Panc1 (cell line): ENCODE results near the gene PSENEN. TPM values are rescaled to one million over a fixed set of nuclear protein-coding genes. Genes with fewer than 3 reads are reported as not detected.

ENCODE experiments used
- ATAC-seq: fragments of 200-7000 bp; cut with Tn5 transposase; 2 replicates; pipeline ENCODE4 v1.9.1; 2020; ENCODE audit warnings: mild to moderate bottlenecking, moderate library complexity
- BruUV-seq: library from RNA; stranded (reverse); fragments of 400-500 nt; replicated peaks from 2 replicates; lab custom pipeline; 2021; lab: Mats Ljungman, UMichigan
- CTCF ChIA-PET: fragments of 300-600 bp; sonication (Branson Sonifier 250); formaldehyde crosslinking; loops from one replicate; lab custom pipeline; 2022; ENCODE audit warnings: antibody characterized with exemption; lab: Charles Lee
- POLR2A ChIA-PET: fragments of 300-600 bp; sonication (Branson Sonifier 250); formaldehyde crosslinking; loops from one replicate; lab custom pipeline; 2022; ENCODE audit warnings: antibody characterized with exemption; lab: Charles Lee
- DNase-seq: peaks from one replicate; pipeline ENCODE4 v3.0.0-alpha.2; 2010; ENCODE audit warnings: low read depth, low spot score
- H3K27ac ChIP-seq: 2 replicates; pipeline ENCODE4 v1.5.1; 2011; ENCODE audit warnings: mild to moderate bottlenecking, low read length, inconsistent platforms
- H3K27me3 ChIP-seq: fragments of 200-500 bp; sonication (Bioruptor generic); 2 replicates; pipeline ENCODE4 v1.6.0; 2014; ENCODE audit warnings: low read length, inconsistent platforms; ENCODE audit not compliant: control insufficient read depth, insufficient read depth
- H3K36me3 ChIP-seq: fragments of 200-500 bp; sonication (Bioruptor generic); 2 replicates; pipeline ENCODE4 v1.5.1; 2014; ENCODE audit warnings: inconsistent platforms, mild to moderate bottlenecking, low read length, moderate library complexity; ENCODE audit not compliant: control insufficient read depth, insufficient read depth
- H3K4me1 ChIP-seq: 2 replicates; pipeline ENCODE4 v1.5.1; 2011; ENCODE audit warnings: inconsistent platforms, mild to moderate bottlenecking, low read length, moderate library complexity; ENCODE audit not compliant: control insufficient read depth, insufficient read depth
- H3K4me3 ChIP-seq, 2 experiments: 2 replicates each; pipeline ENCODE4 v1.5.1; 2011 to 2012; ENCODE audit warnings: low read depth in 2 of 2, low read length in 2 of 2, mild to moderate bottlenecking in 2 of 2, inconsistent platforms in 1 of 2, moderate library complexity in 1 of 2
- H3K9me3 ChIP-seq: fragments of 200-500 bp; sonication (Bioruptor generic); 2 replicates; pipeline ENCODE4 v1.5.1; 2014; ENCODE audit warnings: low read depth, mild to moderate bottlenecking, inconsistent platforms, low read length, moderate library complexity; ENCODE audit not compliant: control insufficient read depth, insufficient read depth
- POLR2AphosphoS5 ChIP-seq: IDR thresholded peaks from 2 replicates; pipeline ENCODE4 v1.6.1; 2012; ENCODE audit warnings: mild to moderate bottlenecking, low read depth, low read length, moderate library complexity
- REST ChIP-seq, 2 experiments: IDR thresholded peaks; 2 replicates each; pipeline ENCODE4 v1.6.1; 2011 to 2012; ENCODE audit warnings: low read depth in 2 of 2, control low read depth in 1 of 2, low read length in 1 of 2, mild to moderate bottlenecking in 1 of 2, moderate library complexity in 1 of 2; ENCODE audit not compliant: insufficient read depth in 1 of 2
- SIN3A ChIP-seq: IDR thresholded peaks from 2 replicates; pipeline ENCODE4 v1.6.1; 2012; ENCODE audit warnings: low read depth, mild to moderate bottlenecking, low read length, moderate library complexity, borderline replicate concordance; ENCODE audit not compliant: insufficient read depth
- TCF7L2 ChIP-seq: IDR thresholded peaks from 2 replicates; pipeline ENCODE4 v1.6.1; 2011; ENCODE audit warnings: mild to moderate bottlenecking, low read depth, low read length, inconsistent platforms
- in situ Hi-C: cut with HindIII; loops from 2 replicates; pipeline ENCODE4 v1.10.0; 2016; ENCODE audit warnings: low sequenced_read_pairs, low pct_unique_long_range_greater_than_20kb
- intact Hi-C: fragments of 100-400 bp; cut with micrococcal nuclease; formaldehyde crosslinking; loops from one replicate; pipeline ENCODE4 v1.10.0; 2022; ENCODE audit not compliant: unreplicated experiment
- total RNA-seq: library from RNA; stranded (reverse); gene quantifications from one replicate; pipeline ENCODE4 v1.2.1, GENCODE V29; 2021; ENCODE audit not compliant: unreplicated experiment
- TF ChIP-seq, protein P1 (sequence below): fragments of 450-650 bp; IDR thresholded peaks from 2 replicates; pipeline ENCODE4 v1.5.1; 2017; ENCODE audit warnings: mild to moderate bottlenecking

The PSENEN gene
- total RNA-seq, 1 experiment from 2014 or later, result 169 TPM

GRCh38 chr19:35788205-35788960, 42.9 kb downstream of the PSENEN start:
- Histone ChIP-seq H3K27ac (no peak overlapping the region), H3K4me3 (no peak overlapping the region), H3K9me3 (no peaks in the 10 kb centered on the region), H3K27me3 (no peaks in the 10 kb centered on the region), H3K36me3 (no peaks in the 10 kb centered on the region), H3K4me1 (no peaks in the 10 kb centered on the region; the same call in 1 of the 2 replicates)
- BruUV-seq, result TSS peak; percentile 66
- POLR2A ChIA-PET, result no interaction called here
- in situ Hi-C loops, result no loop called here
- TF ChIP-seq, protein P1, sequence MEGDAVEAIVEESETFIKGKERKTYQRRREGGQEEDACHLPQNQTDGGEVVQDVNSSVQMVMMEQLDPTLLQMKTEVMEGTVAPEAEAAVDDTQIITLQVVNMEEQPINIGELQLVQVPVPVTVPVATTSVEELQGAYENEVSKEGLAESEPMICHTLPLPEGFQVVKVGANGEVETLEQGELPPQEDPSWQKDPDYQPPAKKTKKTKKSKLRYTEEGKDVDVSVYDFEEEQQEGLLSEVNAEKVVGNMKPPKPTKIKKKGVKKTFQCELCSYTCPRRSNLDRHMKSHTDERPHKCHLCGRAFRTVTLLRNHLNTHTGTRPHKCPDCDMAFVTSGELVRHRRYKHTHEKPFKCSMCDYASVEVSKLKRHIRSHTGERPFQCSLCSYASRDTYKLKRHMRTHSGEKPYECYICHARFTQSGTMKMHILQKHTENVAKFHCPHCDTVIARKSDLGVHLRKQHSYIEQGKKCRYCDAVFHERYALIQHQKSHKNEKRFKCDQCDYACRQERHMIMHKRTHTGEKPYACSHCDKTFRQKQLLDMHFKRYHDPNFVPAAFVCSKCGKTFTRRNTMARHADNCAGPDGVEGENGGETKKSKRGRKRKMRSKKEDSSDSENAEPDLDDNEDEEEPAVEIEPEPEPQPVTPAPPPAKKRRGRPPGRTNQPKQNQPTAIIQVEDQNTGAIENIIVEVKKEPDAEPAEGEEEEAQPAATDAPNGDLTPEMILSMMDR, result no peak
- TF ChIP-seq POLR2AphosphoS5 (no peak), REST (IDR thresholded peaks at IDR 0.05; ENCODE audit: insufficient read depth in 1 of 2, low read depth in 2 of 2, low read length in 1 of 2) (no peak), TCF7L2 (no peak)
- no peak for ATAC-seq
- no peak for DNase-seq
- intact Hi-C loops, result no loop called here
- CTCF ChIA-PET, result no interaction called here

GRCh38 chr19:35789195-35789977, 43.9 kb downstream of the PSENEN start:
- H3K9me3 ChIP-seq, result no peaks in the 10 kb centered on the region
- in situ Hi-C loops (no loop called here), intact Hi-C loops (no loop called here)
- no peaks in the 10 kb centered on the region for H3K27me3 ChIP-seq
- BruUV-seq, result no TSS peak
- ChIA-PET POLR2A (no interaction called here), CTCF (interaction anchor here (0.8 kb wide), 1 partner anchor 81 kb away, joined by 3 read pairs; no protein-coding TSS in a partner anchor)
- peak; percentile 21; the same call in 1 of the 2 replicates for ATAC-seq
- no peak overlapping the region for H3K27ac ChIP-seq
- H3K4me1 ChIP-seq, result no peaks in the 10 kb centered on the region; the same call in 1 of the 2 replicates
- H3K4me3 ChIP-seq, result no peak overlapping the region
- TF ChIP-seq POLR2AphosphoS5 (no peak; the same call in 1 of the 2 replicates), TCF7L2 (no peak), SIN3A (no peak), REST (IDR thresholded peaks at IDR 0.05; ENCODE audit: insufficient read depth in 1 of 2, low read depth in 2 of 2, low read length in 1 of 2) (no peak)
- TF ChIP-seq, protein P1, result no peak
- DNase-seq, result no peak
- no peaks in the 10 kb centered on the region for H3K36me3 ChIP-seq
